Measurements from ENCODE around the gene YPEL3.

- TF ChIP-seq CTCF (IDR thresholded peaks at IDR 0.05; ENCODE audit: insufficient read depth, low read length) = no peak
- no peak for TF ChIP-seq POLR2AphosphoS5 (IDR thresholded peaks at IDR 0.05; ENCODE audit: low read depth)
- TF ChIP-seq GABPA (IDR thresholded peaks at IDR 0.05; ENCODE audit: low read depth) = no peak
Measured at GRCh38 chr16:30051518-30051917, 44.5 kb downstream of the YPEL3 start.

Measured in HL-60 (cell line).